HG02610 (cell line): ENCODE data around the gene MRPL2.

Experiments used
- ATAC-seq: cut with Tn5 transposase; IDR thresholded peaks from one replicate; pipeline ENCODE4 v1.9.1; 2021; ENCODE audit warnings: mild to moderate bottlenecking, moderate library complexity; ENCODE audit not compliant: unreplicated experiment

The MRPL2 gene

DNA sequence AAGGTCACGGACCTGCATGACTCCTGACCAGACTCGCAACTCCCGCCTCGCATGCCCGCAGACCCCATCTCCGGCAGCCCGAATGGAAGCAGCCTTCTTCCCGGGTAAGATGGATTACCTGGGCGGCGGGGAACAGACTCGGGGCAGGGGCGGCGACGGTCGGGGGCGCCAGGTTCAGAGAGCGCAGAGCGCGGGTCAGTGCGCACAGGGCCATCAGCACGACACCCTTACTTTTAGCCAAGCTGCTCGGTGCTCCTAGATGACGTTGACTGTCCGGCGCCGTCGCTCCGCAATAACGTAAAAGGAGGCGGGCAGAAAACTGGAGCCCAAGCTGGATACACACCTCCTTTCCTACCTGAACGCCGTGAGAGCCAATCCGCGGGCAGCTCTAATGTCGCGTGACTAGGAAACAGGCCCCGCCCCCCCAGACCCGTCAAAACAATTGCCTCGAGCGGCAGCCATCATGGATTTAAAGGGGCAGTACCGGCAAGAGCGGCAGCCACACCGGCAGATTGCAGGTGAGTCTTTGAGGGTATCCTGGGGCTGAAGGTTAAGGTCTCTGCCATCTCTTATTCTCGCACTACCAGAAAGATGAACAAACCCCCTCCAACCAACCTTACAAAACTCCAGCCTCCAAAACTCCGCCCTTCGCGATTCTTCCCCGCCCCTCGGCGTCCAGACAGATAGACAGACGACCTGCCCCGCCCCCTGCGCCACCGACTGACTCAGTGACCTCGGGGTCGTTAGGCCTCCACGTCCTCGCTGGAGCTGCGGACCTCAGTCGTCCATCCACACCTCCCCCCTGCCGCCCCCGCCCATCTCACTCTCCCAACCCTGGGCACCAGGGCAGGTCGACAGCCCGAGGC lies at the start of gene MRPL2, which contains the start of gene KLC4:
Gene MRPL2, minus strand, starts transcription at position 267 of the 866 bp plus-strand sequence. Its CDS starts 53 bp downstream, at position 214.
Gene KLC4, plus strand, starts transcription at position 464 of the 866 bp plus-strand sequence. CDS start 1,705 bp downstream, outside the sequence.
- peak; percentile 85 for ATAC-seq

DNA sequence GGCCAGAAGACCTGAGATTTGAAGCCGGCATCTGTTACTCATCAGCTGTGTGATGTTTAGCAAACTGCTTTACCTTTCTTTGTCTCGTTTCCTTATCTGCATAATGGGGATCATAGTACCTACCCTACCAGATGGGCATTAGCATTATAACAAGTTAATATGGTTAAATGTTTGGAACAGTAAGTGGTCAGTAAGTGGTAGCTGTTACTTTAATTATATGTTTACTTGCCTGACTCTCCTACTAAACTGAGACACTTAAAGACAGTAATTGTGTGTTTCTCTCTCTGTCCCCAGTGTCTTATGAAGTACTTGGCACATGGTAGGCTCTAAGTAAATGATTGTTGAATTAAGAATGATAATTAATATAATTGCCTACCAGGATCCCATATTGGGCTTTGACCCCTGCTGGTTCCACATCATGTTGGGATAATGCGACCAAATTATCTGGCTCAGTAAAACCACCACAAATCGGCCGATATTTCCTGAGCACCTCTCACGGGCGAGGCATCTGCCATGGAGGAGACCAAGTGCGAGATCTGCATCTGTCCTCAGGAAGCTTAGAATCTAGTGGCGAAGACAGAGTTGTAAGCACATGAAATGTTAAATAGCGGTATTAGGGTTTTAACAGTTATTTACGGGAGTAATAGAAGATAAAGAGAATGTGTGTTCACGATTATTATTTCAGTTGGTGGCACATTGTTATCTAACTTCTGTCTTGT lies 48.3 kb upstream of the MRPL2 start:
- no peak for ATAC-seq

DNA sequence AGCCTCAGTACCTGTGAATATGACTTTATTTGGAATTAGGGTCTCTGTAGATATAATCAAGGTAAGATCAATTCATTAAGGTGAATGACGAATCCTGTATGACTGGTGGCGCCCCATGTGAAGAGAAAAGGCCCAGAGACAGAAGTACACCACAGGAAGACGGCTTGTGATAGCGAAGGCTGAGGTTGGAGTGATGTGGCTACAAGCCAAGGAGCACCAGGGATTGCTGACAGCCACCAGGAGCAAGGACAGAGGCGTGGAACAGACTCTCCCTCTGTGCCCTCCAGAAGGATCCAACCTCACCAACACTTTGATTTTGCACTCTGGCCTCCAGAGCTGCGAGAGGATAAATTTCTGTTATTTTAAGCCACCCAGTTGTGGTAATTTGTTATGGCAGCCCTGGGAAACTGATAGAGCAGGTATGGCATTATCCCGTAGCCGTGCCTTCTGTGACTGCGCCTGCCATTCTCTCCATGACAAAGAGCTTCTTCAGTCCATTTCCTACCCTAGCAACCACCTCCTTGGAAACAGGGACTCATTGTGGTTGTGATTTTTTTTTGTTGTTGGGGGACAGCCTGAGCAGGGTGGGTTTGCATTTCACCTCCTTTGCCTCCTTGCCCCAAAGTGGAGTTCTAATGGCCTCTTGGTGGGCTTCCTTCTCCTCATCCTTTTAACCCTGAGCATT lies 46.4 kb upstream of the MRPL2 start:
- no peak for ATAC-seq

DNA sequence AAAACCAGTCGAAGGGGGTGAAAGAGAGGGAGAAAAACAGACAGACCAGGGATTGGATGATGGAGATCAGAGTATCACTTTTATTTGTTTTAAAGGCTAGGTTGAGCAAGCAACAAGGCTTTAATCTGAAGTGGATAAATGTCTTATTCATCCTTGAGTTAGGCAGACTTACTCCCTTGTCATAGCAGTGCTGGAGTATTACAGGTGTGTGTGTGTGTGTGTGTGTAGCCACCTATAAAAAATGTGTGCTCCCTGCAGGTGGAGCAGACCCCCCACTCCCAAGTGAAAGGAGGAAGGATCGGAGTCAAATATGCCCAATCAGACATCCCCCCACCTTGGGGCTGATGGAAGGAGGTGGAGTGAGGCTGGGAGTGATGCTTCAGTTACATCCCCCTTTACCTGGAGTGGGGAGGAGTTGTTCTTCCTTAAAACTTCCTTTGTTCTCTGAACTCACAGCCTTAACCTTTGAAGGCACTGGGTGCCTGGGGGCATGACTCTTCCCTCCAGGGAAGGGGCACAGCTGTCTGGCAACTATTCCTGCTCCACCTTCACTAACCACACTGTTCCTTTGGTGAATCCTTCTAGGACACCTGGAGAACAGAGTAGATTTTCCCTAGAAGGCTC lies 44.1 kb upstream of the MRPL2 start:
- ATAC-seq: no peak

DNA sequence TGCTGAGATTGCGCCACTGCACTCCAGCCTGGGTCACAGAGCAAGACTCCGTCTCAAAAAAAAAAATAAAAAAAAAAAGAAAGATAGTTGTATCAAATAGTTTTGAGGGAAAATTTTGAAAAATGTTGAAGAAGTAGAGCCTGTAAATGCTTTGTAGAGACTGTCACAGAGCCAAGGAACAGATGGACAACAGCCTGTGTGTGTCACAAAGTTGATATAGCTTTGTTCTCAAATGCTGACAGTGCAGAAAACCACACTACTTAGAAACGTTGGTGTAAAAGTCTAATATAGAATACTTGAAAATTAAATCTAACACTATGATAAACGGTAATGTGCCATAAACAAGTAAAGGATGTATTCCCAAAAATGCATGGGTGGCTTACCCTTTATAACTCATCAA lies 42.3 kb upstream of the MRPL2 start:
- ATAC-seq: no peak

DNA sequence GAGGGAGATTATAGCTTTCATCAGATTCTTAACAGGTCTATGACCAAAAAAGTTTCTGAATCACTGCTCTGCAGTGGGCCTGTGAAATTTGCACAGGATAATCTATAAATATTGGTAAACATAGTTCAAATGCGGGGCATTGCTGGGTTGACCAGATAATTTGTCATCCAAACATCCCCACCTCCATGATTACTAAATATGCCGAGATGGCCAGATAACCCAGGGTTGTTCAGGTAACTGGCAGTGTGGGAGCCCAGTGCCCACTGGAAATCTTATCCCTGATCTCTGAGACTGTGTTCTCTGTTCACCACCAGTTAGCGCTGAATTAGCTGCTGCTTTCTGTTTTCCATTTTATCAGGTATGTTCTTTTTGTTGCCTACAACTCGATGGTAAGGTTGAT lies 38.3 kb upstream of the MRPL2 start:
- no peak for ATAC-seq

DNA sequence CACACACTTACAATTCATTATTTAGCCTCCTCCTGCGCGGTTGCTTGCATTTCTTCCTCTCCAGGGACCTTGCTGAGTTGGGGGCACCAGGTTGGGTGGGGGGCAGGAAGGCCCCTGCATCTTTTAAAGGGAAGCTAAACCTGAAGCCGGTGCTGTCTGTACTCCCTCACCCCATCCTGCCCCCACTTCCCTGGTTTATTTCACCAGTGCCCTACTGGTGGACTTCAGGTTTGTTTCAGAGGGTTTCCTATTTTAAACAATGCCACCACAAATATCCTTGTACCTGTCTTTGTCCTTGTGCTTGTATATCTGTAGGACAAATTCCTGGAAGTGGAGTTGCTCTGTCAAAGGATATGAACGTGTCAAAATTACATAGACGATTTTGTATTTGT lies 37.9 kb upstream of the MRPL2 start:
- ATAC-seq: no peak

DNA sequence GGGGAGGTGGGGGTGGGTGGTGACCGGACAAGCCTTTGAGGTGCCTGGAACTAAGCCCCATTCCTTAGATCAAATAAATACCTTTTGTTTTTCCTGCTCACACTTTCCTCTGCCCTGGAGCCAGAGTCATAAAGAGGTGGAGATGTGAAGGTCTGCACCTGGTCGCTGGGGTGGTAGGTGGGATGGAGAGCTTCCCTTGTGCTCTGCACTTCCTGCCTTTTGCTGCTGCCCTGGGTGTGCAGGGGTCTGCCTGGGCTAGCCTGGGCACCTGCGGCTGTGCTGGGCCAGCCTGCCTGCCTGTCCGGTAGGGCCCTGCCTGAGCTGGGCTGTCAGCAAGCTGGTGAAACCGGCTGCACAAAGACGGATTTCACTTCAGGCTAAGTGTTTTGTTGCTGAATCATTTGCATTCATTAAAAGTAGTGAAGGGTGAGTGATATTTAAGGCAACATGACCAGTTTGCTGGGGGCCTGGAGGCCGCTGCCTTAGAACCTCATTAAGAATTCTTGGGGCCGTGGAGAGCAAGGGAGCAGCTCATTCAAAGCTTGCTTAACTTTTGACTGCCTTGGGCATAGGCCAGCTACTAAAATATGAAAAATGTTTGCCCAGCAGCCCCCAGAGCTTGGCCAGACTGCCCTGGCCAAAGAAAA lies 37.3 kb upstream of the MRPL2 start:
- no peak for ATAC-seq

DNA sequence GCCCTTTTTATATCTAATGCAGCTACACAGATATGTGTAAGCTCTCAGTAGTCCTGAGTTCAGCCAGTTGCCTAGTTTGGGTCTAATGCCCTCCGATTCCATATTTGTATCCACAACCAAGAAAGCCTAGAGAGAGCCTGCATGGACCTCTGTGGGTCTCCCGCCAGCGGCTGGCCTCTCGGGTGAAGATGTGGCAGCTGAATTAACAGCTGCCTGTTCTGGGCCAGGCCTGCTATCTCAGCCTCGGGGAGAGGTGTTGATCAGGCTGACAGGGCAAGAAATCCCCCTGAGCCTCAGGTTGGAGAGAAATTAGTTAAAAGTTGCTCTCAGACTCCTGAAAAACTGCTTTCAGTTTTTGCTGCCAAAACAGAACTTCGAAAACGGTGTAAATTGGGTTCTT lies 36.7 kb upstream of the MRPL2 start:
- peak; percentile 72 for ATAC-seq

DNA sequence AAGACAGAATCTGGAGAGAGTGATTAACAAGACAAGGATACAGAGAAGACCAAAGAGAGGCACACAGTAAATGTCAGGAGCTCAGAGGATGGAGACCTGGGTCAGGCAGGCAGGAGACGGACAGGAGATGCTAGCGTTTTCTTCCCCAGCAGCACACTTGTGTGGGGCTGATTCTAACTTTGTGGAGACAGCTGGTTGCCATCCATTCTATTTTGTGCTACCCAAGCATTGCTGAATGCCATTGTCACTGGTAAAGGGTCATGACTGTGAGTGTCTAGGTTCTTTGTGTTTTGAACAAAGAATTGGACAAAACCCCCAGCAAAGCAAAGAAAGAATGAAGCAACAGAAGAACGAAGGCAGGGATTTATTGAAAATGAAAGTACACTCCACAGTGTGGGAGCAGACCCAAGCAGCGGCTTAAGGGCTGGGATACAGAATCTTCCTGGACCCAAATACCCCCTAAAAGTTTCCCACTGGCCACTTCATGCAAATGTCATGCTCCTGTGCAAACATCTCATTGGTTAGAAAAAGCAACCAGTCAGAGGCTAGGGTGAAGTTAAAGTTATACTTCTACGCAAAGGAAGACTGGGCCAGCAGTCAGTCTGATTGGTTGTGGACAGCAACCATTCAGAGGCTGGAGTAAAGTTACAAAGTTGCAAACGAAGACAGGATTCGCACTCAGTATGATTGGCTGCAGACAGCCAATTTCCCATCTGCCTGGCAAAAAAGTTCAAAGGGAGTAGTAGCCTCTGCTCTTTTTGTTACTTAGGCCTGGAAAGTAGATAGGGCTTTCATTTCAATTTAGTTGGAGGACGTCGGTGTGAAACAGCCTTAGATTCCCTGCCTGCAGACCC lies 34.4 kb upstream of the MRPL2 start:
- ATAC-seq: no peak

DNA sequence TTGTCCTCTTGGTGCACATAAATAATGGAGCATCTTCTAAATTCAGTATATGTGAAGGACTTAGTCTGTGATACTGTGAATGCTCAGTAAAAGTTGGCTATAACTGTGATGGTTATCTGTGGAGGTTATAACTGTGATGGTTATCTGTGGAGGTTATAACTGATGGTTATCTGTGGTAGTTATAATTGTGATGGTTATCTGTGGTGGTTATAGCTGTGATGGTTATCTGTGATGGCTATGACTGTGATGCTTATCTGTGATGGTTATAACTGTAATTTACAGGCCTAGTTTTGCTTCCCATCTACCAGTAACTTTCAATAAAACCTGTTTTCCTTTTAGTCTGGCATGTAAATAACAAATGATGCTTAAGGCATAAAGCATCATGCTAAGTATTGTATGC lies 33.4 kb upstream of the MRPL2 start:
- ATAC-seq: no peak

DNA sequence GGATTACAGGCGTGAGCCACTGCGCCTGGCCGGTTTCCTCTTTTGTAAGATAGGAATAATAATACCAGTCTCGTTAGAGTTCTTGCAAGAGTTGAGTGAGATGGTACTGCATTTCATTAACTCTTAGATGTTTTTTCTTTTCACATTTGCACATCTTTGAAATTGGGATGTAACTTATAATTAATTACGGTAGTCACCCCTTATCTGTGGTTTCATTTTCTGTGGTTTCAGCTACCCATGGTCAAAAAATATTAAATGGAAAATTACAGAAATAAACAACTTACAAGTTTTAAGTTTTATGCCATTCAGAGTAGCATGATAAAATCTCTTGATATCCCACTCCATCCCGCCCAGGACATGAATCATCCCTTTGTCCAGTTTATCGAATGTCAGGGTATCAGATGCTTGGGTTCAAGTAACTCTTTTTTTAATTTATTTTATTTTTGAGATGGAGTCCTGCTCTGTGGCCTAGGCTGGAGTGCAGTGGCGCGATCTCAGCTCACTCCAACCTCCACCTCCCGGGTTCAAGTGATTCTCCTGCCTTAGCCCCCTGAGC lies 32.3 kb upstream of the MRPL2 start:
- no peak for ATAC-seq

DNA sequence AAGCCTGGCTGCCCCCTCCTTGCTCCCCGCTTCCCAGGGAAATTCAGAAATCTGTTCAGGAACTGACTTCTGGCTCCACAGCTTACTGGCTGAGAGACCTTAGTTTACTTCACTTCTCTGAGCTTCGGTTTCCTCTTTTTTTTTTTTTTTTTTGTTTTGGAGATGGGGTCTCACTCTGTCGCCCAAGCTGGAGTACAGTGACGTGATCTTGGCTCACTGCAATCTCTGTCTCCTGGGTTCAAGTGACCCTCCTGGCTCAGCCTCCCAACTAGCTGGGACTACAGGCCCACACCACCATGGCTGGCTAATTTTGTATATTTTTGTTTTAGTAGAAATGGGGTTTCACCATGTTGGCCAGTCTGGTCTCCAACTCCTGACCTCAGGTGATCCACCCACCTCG lies 31.8 kb upstream of the MRPL2 start:
- ATAC-seq: no peak

DNA sequence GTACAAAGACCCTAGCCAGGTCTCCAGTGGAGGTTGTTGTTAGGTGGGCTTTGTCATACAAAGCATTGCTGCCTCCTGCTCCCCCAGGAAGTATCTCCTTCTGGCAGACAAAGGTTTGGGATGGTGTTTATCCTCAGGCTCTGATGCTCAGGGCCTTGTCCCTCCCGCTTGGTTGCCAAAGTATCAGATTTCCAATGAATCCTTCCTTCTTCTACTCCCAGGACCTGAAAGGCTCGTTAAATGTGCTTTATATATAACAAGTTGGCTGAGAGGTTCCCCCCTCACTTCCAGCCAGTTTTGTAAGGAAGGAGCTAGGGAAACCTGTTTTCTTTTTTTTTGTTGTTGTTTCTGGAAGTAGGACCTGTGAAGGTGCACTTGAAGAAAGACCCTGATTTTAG lies 31.3 kb upstream of the MRPL2 start:
- ATAC-seq: no peak

DNA sequence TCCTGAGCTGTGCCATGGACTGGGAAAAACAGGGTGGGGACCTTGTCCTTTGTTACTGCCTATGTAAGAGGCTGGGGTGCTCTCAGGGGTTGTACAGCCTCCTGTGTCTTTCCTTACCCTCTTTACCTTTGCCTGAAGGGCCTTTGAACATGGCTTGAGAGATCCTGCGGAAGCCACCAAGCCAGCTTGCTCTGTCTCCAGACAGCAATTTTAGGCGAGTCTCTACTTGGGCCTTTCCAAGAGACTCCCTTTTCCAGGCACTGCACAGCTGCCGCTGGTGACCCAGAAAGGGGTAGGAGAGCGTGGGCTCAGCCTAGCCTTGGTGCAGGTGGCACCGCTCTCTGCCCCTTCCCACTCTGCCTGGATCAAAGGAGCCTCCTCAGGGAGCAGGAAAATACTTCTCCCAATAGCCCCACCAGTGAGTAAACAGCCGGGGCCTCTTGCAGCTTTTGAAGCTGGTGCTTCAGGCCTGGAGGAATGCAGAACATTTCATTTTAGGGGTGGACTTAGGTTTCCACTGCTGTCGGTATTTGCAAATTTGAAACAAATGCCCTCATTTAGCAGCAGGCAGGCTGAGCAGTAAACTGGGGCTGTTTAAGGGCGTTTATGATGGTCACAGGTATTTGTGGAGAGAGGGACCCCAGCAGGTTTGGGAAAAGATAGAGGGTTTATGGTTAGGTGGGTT lies 30.8 kb upstream of the MRPL2 start:
- ATAC-seq: no peak

DNA sequence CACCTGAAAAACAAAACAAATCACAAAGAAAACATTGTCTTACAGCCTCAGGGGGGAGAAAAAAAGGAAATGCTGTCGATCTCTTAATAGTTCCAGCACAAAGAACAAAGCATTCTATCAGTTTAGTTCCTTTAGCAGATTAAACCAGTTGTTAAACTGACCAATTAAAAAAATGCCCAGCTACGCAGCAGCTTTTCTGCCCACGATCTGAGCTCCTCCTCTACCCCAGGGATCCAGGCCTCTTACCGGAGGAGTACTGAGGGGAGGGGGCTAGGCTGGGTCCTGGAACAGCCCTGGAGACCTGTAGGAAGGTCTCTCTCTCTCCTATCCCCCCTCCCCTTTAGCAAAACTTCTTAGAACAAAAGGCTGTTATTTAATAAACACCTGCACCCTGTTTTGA lies 30.2 kb upstream of the MRPL2 start:
- no peak for ATAC-seq

DNA sequence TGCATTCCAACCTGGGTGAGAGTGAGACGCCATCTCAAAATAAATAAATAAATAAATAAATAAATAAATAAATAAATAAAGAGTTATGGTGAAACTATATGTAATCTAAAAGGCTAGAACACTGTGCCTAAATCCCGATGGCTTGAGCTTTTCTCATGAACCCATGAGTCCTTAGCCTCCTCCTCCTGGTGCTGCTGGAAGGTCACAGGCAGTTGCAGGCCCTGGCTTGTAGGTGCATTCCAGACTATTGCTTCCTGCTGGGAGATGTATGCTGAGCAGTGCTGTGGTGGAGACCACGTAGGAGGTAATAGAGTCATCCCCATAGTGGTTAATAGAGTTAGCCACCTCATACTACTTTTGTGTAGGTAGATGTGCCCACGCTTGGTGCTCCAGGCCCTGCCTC lies 29.4 kb upstream of the MRPL2 start:
- ATAC-seq: peak; percentile 39

DNA sequence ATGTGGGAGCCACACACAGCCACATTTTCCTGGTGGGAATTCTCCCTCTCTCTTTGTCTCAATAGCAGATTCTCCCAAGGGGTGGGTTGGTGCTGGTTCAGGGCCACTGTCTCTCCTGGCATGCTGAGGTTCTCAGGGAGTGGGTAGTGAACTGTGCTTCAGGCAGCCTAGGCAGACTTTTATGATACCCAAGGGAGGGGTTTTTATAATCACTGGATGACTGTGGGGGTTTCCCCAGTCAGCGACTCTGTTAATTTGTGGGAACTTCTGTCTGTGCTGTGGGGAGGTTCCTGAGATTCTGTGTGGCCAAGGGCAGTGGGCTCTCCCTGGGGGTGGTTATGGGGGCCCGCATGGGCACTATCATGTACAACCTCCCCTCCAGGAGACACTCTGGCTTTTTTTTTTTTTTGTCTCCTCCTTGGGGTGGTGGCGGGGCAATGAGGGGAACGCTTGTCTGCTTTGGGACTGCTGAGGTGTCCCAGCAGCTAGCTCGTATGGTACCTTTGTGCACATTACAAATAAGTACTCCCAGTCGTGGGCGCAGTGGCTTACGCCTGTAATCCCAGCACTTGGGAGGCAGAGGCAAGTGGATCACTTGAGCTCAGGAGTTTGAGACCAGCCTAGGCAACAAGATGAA lies 26.9 kb upstream of the MRPL2 start:
- peak; percentile 74 for ATAC-seq
